K562 (cell line): ENCODE results near the gene LRP3. TPM values are rescaled to one million over a fixed set of nuclear protein-coding genes. Genes with fewer than 3 reads are reported as not detected.

ENCODE experiments used
- ATAC-seq: fragments of 200-7000 bp; cut with Tn5 transposase; 3 replicates; pipeline ENCODE4 v1.9.1; 2020; ENCODE audit warnings: moderate library complexity
- BruUV-seq: library from RNA; stranded (reverse); fragments of 400-500 nt; replicated peaks from 2 replicates; lab custom pipeline; 2021; lab: Mats Ljungman, UMichigan
- CTCF ChIA-PET: fragments of 300-600 bp; formaldehyde crosslinking; extraction: SDS; loops from one replicate; lab custom pipeline; 2021; ENCODE audit warnings: low intra/inter-chr PET ratio; lab: Yijun Ruan, JAX
- POLR2A ChIA-PET: fragments of 300-600, 350-650 bp; sonication (Branson Sonifier 250); formaldehyde crosslinking; extraction: SDS; loops from one replicate; lab custom pipeline; 2021; ENCODE audit warnings: antibody characterized with exemption, inconsistent platforms; lab: Yijun Ruan, JAX
- DNase-seq, 4 experiments: peaks; one replicate each; pipeline versions ENCODE4 v3.0.0 to v3.0.0-alpha.2; 2011 to 2018; ENCODE audit warnings: low spot score in 3 of 4, mixed read lengths in 3 of 4; ENCODE audit errors: extremely low read depth in 1 of 4
- FAIRE-seq: peaks from 2 replicates; lab custom pipeline; 2011; peaks lifted over from hg19 to GRCh38; lab: Jason Lieb, UNC
- H2AFZ ChIP-seq: 2 replicates; pipeline ENCODE4 v1.6.0; 2011; ENCODE audit warnings: low read depth, low read length, control low read depth, inconsistent platforms
- H3K27ac ChIP-seq: fragments of 200-600 bp; 3 replicates; pipeline ENCODE4 v1.8.0; 2011; ENCODE audit warnings: low read depth, mild to moderate bottlenecking, control low read depth, inconsistent platforms, low read length, moderate library complexity, mixed read lengths; ENCODE audit errors: extremely low read depth
- H3K27me3 ChIP-seq, 2 experiments: fragments of 300-600 bp in 1 of 2; 2 replicates in 1 of 2; 3 replicates in 1 of 2; pipeline versions ENCODE4 v1.6.0 to v1.8.0; 2011; ENCODE audit warnings: inconsistent platforms in 2 of 2, low read length in 2 of 2, mild to moderate bottlenecking in 1 of 2, mixed read lengths in 1 of 2, moderate library complexity in 1 of 2; ENCODE audit not compliant: control insufficient read depth in 2 of 2, insufficient read depth in 2 of 2
- H3K36me3 ChIP-seq: fragments of 300-600 bp; 3 replicates; pipeline ENCODE4 v1.8.0; 2011; ENCODE audit warnings: mild to moderate bottlenecking, low read length, inconsistent platforms; ENCODE audit not compliant: control insufficient read depth, insufficient read depth
- H3K4me1 ChIP-seq, 2 experiments: fragments of 200-600 bp in 1 of 2; replicated peaks in 1 of 2; 2 replicates in 1 of 2; 3 replicates in 1 of 2; pipeline versions ENCODE4 v1.5.1 to v1.8.0; 2011; ENCODE audit warnings: inconsistent platforms in 2 of 2, low read length in 2 of 2, mild to moderate bottlenecking in 1 of 2, mixed read lengths in 1 of 2, moderate library complexity in 1 of 2; ENCODE audit not compliant: control insufficient read depth in 2 of 2, insufficient read depth in 2 of 2
- H3K4me2 ChIP-seq: 2 replicates; pipeline ENCODE4 v1.6.1; 2011; ENCODE audit warnings: low read length, control low read depth, inconsistent platforms, mixed read lengths; ENCODE audit not compliant: insufficient read depth
- H3K4me3 ChIP-seq: fragments of 200-600 bp; sonication (generic), shearing (Covaris generic); 2 replicates; pipeline ENCODE4 v1.5.1; 2016; ENCODE audit warnings: control low read depth, inconsistent platforms
- H3K79me2 ChIP-seq: fragments of 200-600 bp; 3 replicates; pipeline ENCODE4 v1.8.0; 2011; ENCODE audit warnings: low read length, inconsistent platforms; ENCODE audit not compliant: control insufficient read depth, insufficient read depth
- H3K9ac ChIP-seq, 2 experiments: 2 replicates each; pipeline versions ENCODE4 v1.6.0 to v1.6.1; 2011; ENCODE audit warnings: low read depth in 2 of 2, low read length in 2 of 2, control low read depth in 1 of 2, inconsistent platforms in 1 of 2, mild to moderate bottlenecking in 1 of 2, mixed read lengths in 1 of 2; ENCODE audit not compliant: insufficient read depth in 1 of 2
- H3K9me1 ChIP-seq: one replicate; pipeline ENCODE4 v1.6.0; 2011; ENCODE audit warnings: inconsistent platforms, mild to moderate bottlenecking, low read length, moderate library complexity; ENCODE audit not compliant: control insufficient read depth, insufficient read depth
- H3K9me3 ChIP-seq: replicated peaks from 2 replicates; pipeline ENCODE4 v1.5.1; 2011; ENCODE audit warnings: low read depth, low read length, inconsistent platforms; ENCODE audit not compliant: control insufficient read depth, insufficient read depth
- H4K20me1 ChIP-seq: replicated peaks from 2 replicates; pipeline ENCODE4 v1.6.1; 2011; ENCODE audit warnings: low read length, inconsistent platforms, mixed read lengths; ENCODE audit not compliant: control insufficient read depth, insufficient read depth
- ATF2 ChIP-seq: sonication (generic); formaldehyde crosslinking; IDR thresholded peaks from 2 replicates; pipeline ENCODE4 v1.8.1; 2022; ENCODE audit warnings: missing genetic modification reagents
- E2F3 ChIP-seq: fragments of 250-450 bp; sonication (Bioruptor Pico); IDR thresholded peaks from 2 replicates; pipeline ENCODE4 v1.4.0; 2020; ENCODE audit warnings: mild to moderate bottlenecking
- ESRRA ChIP-seq: fragments of 450-650 bp; IDR thresholded peaks from 2 replicates; pipeline ENCODE4 v1.6.1; 2014; ENCODE audit warnings: low read depth, mild to moderate bottlenecking, moderate library complexity, borderline replicate concordance
- FUS ChIP-seq: fragments of 200-400 bp; formaldehyde crosslinking; optimal IDR thresholded peaks from 2 replicates; pipeline ENCODE3; 2017; ENCODE audit warnings: low read depth, low read length
- HMGN3 ChIP-seq: IDR thresholded peaks from 2 replicates; pipeline ENCODE4 v1.6.1; 2011; ENCODE audit warnings: borderline replicate concordance, low read depth, mild to moderate bottlenecking, mixed read lengths, low read length; ENCODE audit not compliant: insufficient read length; ENCODE audit errors: extremely low read depth
- IRF1 ChIP-seq: sonication (generic); formaldehyde crosslinking; IDR thresholded peaks from 2 replicates; pipeline ENCODE4 v1.8.0; 2022; ENCODE audit warnings: missing genetic modification reagents, mild to moderate bottlenecking, borderline replicate concordance
- PRPF4 ChIP-seq: fragments of 200-400 bp; formaldehyde crosslinking; IDR thresholded peaks from one replicate; pipeline ENCODE4 v1.6.1; 2017; ENCODE audit warnings: low read length, low read depth, mild to moderate bottlenecking; ENCODE audit not compliant: insufficient read depth, poor library complexity, severe bottlenecking
- SMC3 ChIP-seq: conservative IDR thresholded peaks from 2 replicates; pipeline ENCODE4 v1.6.1; 2011; ENCODE audit warnings: low read depth, low read length, improper control_type of control experiment; ENCODE audit not compliant: insufficient read depth
- TAF9B ChIP-seq: fragments of 450-650 bp; IDR thresholded peaks from 2 replicates; pipeline ENCODE4 v1.6.1; 2018; ENCODE audit warnings: mild to moderate bottlenecking; ENCODE audit not compliant: partially characterized antibody
- ZBTB7A ChIP-seq: IDR thresholded peaks from 2 replicates; pipeline ENCODE4 v1.6.1; 2011; ENCODE audit warnings: low read depth, mild to moderate bottlenecking, low read length, moderate library complexity, borderline replicate concordance; ENCODE audit not compliant: control insufficient read depth
- ZFX ChIP-seq: sonication (generic); formaldehyde crosslinking; IDR thresholded peaks from 2 replicates; pipeline ENCODE4 v1.8.0; 2022; ENCODE audit warnings: mild to moderate bottlenecking, missing genetic modification reagents, moderate library complexity
- ZNF12 ChIP-seq: sonication (generic); formaldehyde crosslinking; IDR thresholded peaks from 2 replicates; pipeline ENCODE4 v1.4.0; 2020; ENCODE audit warnings: mild to moderate bottlenecking, missing genetic modification reagents
- ZNF165 ChIP-seq: fragments of 250-450 bp; sonication (Bioruptor Pico); IDR thresholded peaks from 2 replicates; pipeline ENCODE4 v1.4.0; 2020; ENCODE audit warnings: borderline replicate concordance
- ZNF274 ChIP-seq: IDR thresholded peaks from 2 replicates; pipeline ENCODE4 v1.6.1; 2011; ENCODE audit warnings: low read depth, mild to moderate bottlenecking, low read length, moderate library complexity, borderline replicate concordance
- ZNF277 ChIP-seq: fragments of 250-450 bp; sonication (Bioruptor Pico); IDR thresholded peaks from 2 replicates; pipeline ENCODE4 v1.8.0; 2022; ENCODE audit warnings: inconsistent platforms, mild to moderate bottlenecking, moderate library complexity, borderline replicate concordance
- ZNF280A ChIP-seq: fragments of 450-650 bp; IDR thresholded peaks from 2 replicates; pipeline ENCODE4 v1.6.1; 2018; ENCODE audit warnings: mild to moderate bottlenecking, low read depth; ENCODE audit not compliant: partially characterized antibody
- ZNF431 ChIP-seq: sonication (generic); formaldehyde crosslinking; IDR thresholded peaks from 2 replicates; pipeline ENCODE4 v1.8.0; 2022; ENCODE audit warnings: mild to moderate bottlenecking, missing genetic modification reagents
- WGBS: fragments of 100-300 bp; shearing (Covaris generic); methylation state at CpG from one replicate; pipeline ENCODE4 v1.1.6; 2016; ENCODE audit warnings: low coverage, mixed read lengths; ENCODE audit not compliant: insufficient coverage; ENCODE audit errors: missing lambda C conversion rate; 5-methylcytosine and 5-hydroxymethylcytosine counted together
- in situ Hi-C: fragments of 300-500 bp; cut with MboI; formaldehyde crosslinking; loops from 4 replicates; pipeline ENCODE4 v1.15.0; 2018; ENCODE audit warnings: inconsistent platforms, mixed read lengths
- intact Hi-C: fragments of 100-400 bp; cut with micrococcal nuclease; formaldehyde crosslinking; loops from 2 replicates; pipeline ENCODE4 v1.14.2; 2022
- polyA plus RNA-seq, 8 experiments: library from polyadenylated mRNA; depleted of rRNA in 4 of 8; stranded (reverse) in 5 of 8; unstranded in 3 of 8; fragments of >200 nt; fragmentation: Nextera tagmentation in 2 of 8; fragmentation: Illumina TruSeq in 1 of 8; extraction: Ambion mirVana in 2 of 8; extraction: Trizol in 1 of 8; gene quantifications; 2 replicates each; pipeline versions ENCODE4 v1.2.1 to v1.2.3, GENCODE V29; 2011 to 2014; ENCODE audit warnings: inconsistent platforms in 1 of 8, missing spikeins in 1 of 8
- total RNA-seq, 7 experiments: library from RNA; depleted of rRNA in 6 of 7; stranded (reverse); fragments of >200 nt in 6 of 7; fragmentation: Illumina TruSeq in 2 of 7; extraction: Trizol in 2 of 7; gene quantifications; 2 replicates each; pipeline versions ENCODE4 v1.2.1 to v1.2.3, GENCODE V29; 2011 to 2021; ENCODE audit warnings: low replicate concordance in 1 of 7

The LRP3 gene
- total and polyA plus RNA-seq, 9 of the 15 experiments (the other 6 are each of a cell fraction or from before 2014, with no cell fraction given): 0.29 TPM; not detected in 8

- Histone ChIP-seq H3K4me2 (no peak overlapping the region), H3K4me1 (peaks cover 0 to 10% of the 10 kb centered on the region in 2 experiments; a peak in 2 of 5 replicates), H3K4me3 (no peak overlapping the region), H3K79me2 (no peaks in the 10 kb centered on the region), H3K9ac (no peak overlapping the region), H3K9me3 (peaks cover 7% of the 10 kb centered on the region; the same call in 1 of the 2 replicates), H3K9me1 (no peaks in the 10 kb centered on the region), H4K20me1 (no peaks in the 10 kb centered on the region), H3K27ac (no peak overlapping the region), H3K27me3 (peaks cover 0 to 9% of the 10 kb centered on the region in 2 experiments; a peak in 1 of 5 replicates), H3K36me3 (no peaks in the 10 kb centered on the region), H2AFZ (no peak overlapping the region)
- in situ Hi-C loops: no loop called here
- ChIA-PET CTCF (no interaction called here), POLR2A (no interaction called here)
- DNase-seq (no peak), FAIRE-seq (no peak), ATAC-seq (peak; percentile 69)
- intact Hi-C loops: no loop called here
- no TSS peak for BruUV-seq
- 0% methylated on average over 11 of the region's 11 CpGs for WGBS
- TF ChIP-seq ESRRA (peak; percentile 88), E2F3 (CRISPR knock-in tag) (no peak), ZNF280A (no peak), ZNF12 (no peak), TAF9B (no peak), PRPF4 (no peak), HMGN3 (no peak), ZNF274 (no peak), ZBTB7A (peak; percentile 11; the same call in 1 of the 2 replicates), ZNF431 (CRISPR knock-in tag) (no peak), ZNF277 (no peak), ATF2 (CRISPR knock-in tag) (no peak), ZNF165 (CRISPR knock-in tag) (no peak), ZFX (CRISPR knock-in tag) (no peak), IRF1 (CRISPR knock-in tag) (no peak), FUS (no peak), SMC3 (no peak)
Measured at GRCh38 chr19:33248553-33248953, 54.4 kb downstream of the LRP3 start.
